Prostate gland (tissue), 2 donors: ENCODE results near the gene FAM237B. TPM values are rescaled to one million over a fixed set of nuclear protein-coding genes. Genes with fewer than 3 reads are reported as not detected.

Experiments
- DNase-seq: peaks from one replicate; pipeline ENCODE4 v3.0.0-alpha.2; 2019; ENCODE audit warnings: low spot score
- H3K27ac ChIP-seq, 2 donors: fragments of 200-600 bp; sonication (generic); 2 replicates each; pipeline ENCODE4 v1.5.1; 2017 to 2019
- H3K27me3 ChIP-seq: fragments of 200-600 bp; sonication (generic); replicated peaks from 2 replicates; pipeline ENCODE4 v1.5.1; 2019; ENCODE audit not compliant: insufficient read depth
- H3K36me3 ChIP-seq, 2 donors: fragments of 200-600 bp; sonication (generic); 1 replicate in 1 of 2; 2 replicates in 1 of 2; pipeline versions ENCODE4 v1.5.1 to v1.8.1; 2017 to 2019
- H3K4me1 ChIP-seq: fragments of 200-600 bp; sonication (generic); replicated peaks from 2 replicates; pipeline ENCODE4 v1.5.1; 2019
- H3K4me3 ChIP-seq, 2 donors: fragments of 200-600 bp; sonication (generic); 2 replicates each; pipeline ENCODE4 v1.5.1; 2017 to 2019
- H3K9me3 ChIP-seq: fragments of 200-600 bp; sonication (generic); 2 replicates; pipeline ENCODE4 v1.5.1; 2017
- POLR2A ChIP-seq: fragments of 450-650 bp; IDR thresholded peaks from one replicate; pipeline ENCODE4 v1.6.1; 2016; ENCODE audit warnings: antibody characterized with exemption, mild to moderate bottlenecking
- POLR2AphosphoS5 ChIP-seq: sonication (generic); formaldehyde crosslinking; IDR thresholded peaks from one replicate; pipeline ENCODE4 v1.6.1; 2017; ENCODE audit warnings: antibody characterized with exemption
- WGBS: methylation state at CpG from one replicate; pipeline ENCODE4 v1.1.5; 2018; 5-methylcytosine and 5-hydroxymethylcytosine counted together
- intact Hi-C: fragments of 100-400 bp; cut with DNase I; formaldehyde crosslinking; loops from one replicate; pipeline ENCODE4 v1.14.2; 2022
- total RNA-seq, 2 donors: library from RNA; depleted of rRNA; stranded (reverse); fragments of >200 nt; gene quantifications; one replicate each; pipeline ENCODE4 v1.1.0, GENCODE V29; 2016
- TF ChIP-seq, protein P1 (sequence below), 4 experiments: fragments of 200-600 bp in 2 of 4; fragments of 450-650 bp in 2 of 4; sonication (generic) in 2 of 4; IDR thresholded peaks; 1 replicate in 3 of 4; 2 replicates in 1 of 4; pipeline ENCODE4 v1.5.1; 2016 to 2019; ENCODE audit warnings: antibody characterized with exemption in 4 of 4, mild to moderate bottlenecking in 2 of 4, moderate library complexity in 2 of 4

The FAM237B gene
- total RNA-seq, 2 donors from 2014 or later, result not detected

DNA sequence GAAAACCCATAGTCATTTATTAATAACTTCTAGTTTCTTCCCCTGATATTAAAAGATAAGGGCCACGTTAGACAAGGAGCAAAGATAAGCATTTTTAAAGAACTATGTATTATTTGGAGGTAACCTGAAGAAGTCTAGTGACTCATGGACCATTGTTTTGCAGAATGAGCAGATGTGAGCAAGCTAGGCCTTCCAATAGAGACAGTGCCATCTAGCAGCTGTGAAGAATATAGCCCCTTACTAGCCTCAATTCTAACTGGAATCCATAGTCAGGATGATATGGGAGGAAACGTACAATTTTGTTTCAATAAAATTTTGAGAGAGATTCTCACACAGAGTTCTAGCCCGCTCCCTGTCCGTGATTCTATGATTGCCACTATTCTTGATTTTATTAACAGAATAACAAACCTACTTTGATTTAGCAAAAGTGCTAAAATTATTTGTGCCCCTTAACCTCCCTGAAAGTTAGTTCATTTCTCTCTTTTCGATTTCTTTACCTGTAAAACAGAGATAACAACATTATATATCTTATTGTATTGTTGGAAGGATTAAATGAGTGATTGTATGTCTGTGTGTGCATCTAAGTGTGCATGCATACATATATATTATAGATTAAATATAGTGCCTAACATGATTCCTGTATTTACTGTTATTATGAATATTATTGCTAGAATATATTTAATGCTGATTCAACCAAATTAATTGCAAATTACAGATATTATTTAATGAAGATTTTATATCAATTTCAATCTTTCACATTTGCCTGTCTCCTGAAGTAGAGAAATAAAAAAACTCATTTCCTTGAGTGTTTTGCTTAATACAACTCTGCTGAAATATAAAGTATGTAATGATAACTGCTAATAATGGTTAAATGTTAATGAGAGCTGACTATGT, 22.7 kb downstream of the FAM237B start:
- Histone ChIP-seq H3K27me3 (no peaks in the 10 kb centered on the region), H3K36me3 (no peaks in the 10 kb centered on the region), H3K9me3 (no peaks in the 10 kb centered on the region), H3K27ac (no peak overlapping the region), H3K4me1 (no peaks in the 10 kb centered on the region), H3K4me3 (no peak overlapping the region)
- intact Hi-C loops, result no loop called here
- DNase-seq, result no peak
- 61% methylated on average over 5 of the region's 5 CpGs for WGBS
- no peak for TF ChIP-seq POLR2AphosphoS5
- TF ChIP-seq, protein P1, sequence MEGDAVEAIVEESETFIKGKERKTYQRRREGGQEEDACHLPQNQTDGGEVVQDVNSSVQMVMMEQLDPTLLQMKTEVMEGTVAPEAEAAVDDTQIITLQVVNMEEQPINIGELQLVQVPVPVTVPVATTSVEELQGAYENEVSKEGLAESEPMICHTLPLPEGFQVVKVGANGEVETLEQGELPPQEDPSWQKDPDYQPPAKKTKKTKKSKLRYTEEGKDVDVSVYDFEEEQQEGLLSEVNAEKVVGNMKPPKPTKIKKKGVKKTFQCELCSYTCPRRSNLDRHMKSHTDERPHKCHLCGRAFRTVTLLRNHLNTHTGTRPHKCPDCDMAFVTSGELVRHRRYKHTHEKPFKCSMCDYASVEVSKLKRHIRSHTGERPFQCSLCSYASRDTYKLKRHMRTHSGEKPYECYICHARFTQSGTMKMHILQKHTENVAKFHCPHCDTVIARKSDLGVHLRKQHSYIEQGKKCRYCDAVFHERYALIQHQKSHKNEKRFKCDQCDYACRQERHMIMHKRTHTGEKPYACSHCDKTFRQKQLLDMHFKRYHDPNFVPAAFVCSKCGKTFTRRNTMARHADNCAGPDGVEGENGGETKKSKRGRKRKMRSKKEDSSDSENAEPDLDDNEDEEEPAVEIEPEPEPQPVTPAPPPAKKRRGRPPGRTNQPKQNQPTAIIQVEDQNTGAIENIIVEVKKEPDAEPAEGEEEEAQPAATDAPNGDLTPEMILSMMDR (IDR thresholded peaks at IDR 0.05), result peak in 2 of 4 experiments; percentile 41 to 44

DNA sequence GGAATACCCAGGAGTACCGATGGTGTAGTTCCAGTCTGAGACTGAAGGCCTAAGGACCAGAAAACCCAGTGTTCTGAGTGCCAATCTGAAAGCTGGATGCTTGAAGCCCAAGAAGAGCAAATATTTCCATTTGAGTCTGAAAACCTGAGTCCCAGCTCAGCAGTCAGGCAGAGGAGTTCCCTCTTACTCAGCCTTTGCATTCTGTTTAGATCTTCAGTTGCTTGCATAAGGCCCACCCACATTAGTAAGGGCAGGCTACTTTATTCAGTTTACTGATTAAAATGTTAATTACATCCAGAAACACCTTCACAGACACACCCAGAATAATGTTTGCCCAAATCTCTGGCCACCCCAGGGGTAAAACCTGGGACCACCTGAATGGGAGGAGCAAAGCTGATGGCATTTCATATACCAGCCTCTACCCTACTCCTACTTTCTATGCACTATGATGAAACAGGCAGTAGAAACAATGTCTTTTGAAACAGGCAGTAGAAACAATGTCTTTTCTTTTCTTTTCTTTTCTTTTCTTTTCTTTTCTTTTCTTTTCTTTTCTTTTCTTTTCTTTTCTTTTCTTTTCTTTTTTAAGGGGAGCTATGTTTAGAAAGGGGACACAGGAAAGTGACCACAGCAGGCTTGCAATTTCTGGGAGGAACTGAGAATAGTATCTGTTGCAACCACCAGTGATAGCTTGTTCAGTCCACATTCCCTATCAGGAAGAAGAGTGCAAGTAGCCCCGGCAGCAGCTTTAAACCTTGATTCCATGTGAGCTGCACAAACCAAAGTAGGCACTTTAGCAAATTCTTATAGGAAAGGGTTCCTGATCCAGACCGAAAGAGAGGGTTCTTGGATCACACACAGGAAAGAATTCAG, 30.6 kb downstream of the FAM237B start:
- H3K36me3 ChIP-seq, result no peaks in the 10 kb centered on the region
- TF ChIP-seq POLR2AphosphoS5 (no peak), POLR2A (no peak)
- TF ChIP-seq, protein P1 (IDR thresholded peaks at IDR 0.05), result no peak
- H3K4me1 ChIP-seq, result no peaks in the 10 kb centered on the region
- H3K27me3 ChIP-seq, result no peaks in the 10 kb centered on the region
- no peak overlapping the region for H3K27ac ChIP-seq
- WGBS, result 87% methylated on average over 3 of the region's 3 CpGs
- H3K9me3 ChIP-seq, result no peaks in the 10 kb centered on the region
- intact Hi-C loops, result no loop called here
- no peak overlapping the region for H3K4me3 ChIP-seq
- DNase-seq, result no peak

DNA sequence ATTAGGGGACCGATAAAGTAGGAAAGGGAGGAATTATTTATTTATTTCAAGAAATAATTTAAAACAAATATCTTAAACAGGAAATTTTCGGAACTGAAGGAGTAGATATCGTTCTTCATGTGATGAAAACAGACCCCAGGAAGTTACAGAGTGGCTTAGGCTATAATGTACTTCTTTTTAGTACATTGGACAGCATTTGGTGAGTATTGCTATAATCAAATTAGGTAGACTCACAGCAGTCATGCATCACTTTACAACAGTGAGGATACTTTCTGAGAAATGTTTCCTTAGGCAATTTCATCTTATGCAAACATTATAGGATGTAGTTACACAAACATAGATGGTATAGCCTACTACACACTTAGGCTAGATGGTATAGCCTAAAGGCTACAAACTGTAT, 33.0 kb downstream of the FAM237B start:
- Histone ChIP-seq H3K9me3 (no peaks in the 10 kb centered on the region), H3K4me3 (no peak overlapping the region), H3K27me3 (no peaks in the 10 kb centered on the region), H3K27ac (no peak overlapping the region), H3K36me3 (no peaks in the 10 kb centered on the region), H3K4me1 (no peaks in the 10 kb centered on the region)
- TF ChIP-seq POLR2AphosphoS5, result no peak
- TF ChIP-seq, protein P1 (IDR thresholded peaks at IDR 0.05), result no peak
- 91% methylated on average over 3 of the region's 3 CpGs for WGBS
- no peak for DNase-seq
- intact Hi-C loops, result no loop called here

DNA sequence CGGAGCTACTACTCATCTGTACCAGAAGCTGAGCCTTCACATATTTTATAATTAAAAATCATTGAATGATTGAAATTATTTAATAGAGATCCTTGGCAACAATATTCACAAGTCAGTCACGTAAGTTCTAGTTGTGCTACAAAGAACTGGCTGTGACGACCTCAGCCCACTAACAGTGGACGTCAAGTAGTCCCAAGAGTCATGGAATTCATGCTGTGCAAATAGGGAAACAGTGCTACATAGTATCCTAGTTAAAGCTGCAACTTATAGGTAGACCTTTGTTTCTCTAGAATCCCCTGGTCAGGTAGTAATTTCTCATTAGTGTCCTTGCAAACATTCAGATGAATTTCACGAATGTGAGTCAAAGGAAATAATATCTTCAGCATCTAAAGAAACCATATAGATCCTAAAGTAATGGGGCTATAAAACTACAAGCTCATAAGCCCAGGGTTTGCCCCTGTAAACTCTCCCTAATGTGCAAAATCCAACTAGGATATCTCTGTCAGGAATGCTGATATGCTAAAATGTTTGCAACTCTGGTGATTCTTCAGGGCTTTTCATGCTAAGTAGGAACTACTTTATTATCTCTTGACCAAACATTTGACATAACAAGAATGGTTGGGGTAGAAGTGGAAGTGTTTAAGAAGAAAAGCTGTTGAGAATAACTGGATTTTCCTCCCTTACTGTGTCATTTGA, 44.9 kb downstream of the FAM237B start:
- H3K36me3 ChIP-seq, result no peaks in the 10 kb centered on the region
- peak overlapping the region in 1 of 2 donors; percentile 2 for H3K27ac ChIP-seq
- H3K9me3 ChIP-seq, result no peaks in the 10 kb centered on the region
- no peak for TF ChIP-seq POLR2AphosphoS5
- TF ChIP-seq, protein P1 (IDR thresholded peaks at IDR 0.05), result no peak
- TF ChIP-seq POLR2A, result no peak
- no peak for DNase-seq
- WGBS, result 73% methylated on average over 5 of the region's 5 CpGs
- no peaks in the 10 kb centered on the region for H3K27me3 ChIP-seq
- no peaks in the 10 kb centered on the region for H3K4me1 ChIP-seq
- intact Hi-C loops, result no loop called here
- H3K4me3 ChIP-seq, result no peak overlapping the region
